Heart left ventricle (tissue), 16 donors: Measurements from ENCODE around the gene ZBTB18. TPM values are rescaled to one million over a fixed set of nuclear protein-coding genes. Genes with fewer than 3 reads are reported as not detected.

Experiments
- ATAC-seq, 4 donors: fragments of 200-7000 bp; cut with Tn5 transposase; one replicate each; pipeline ENCODE4 v1.9.1; 2020 to 2022; ENCODE audit warnings: moderate library complexity in 4 of 4, mild to moderate bottlenecking in 3 of 4, moderate number of reproducible peaks in 1 of 4
- DNase-seq, 5 donors: peaks; one replicate each; pipeline ENCODE4 v3.0.0-alpha.2; 2020
- H3K27ac ChIP-seq, 12 donors: fragments of 200-600 bp; sonication (generic) in 4 of 12; one replicate each; pipeline versions ENCODE4 v1.5.0 to v1.8.0; 2016 to 2022; ENCODE audit warnings: mild to moderate bottlenecking in 2 of 12
- H3K27me3 ChIP-seq, 9 donors: fragments of 200-600 bp; sonication (generic) in 2 of 9; one replicate each; pipeline versions ENCODE4 v1.5.1 to v1.8.0; 2016 to 2022; ENCODE audit warnings: mild to moderate bottlenecking in 3 of 9
- H3K36me3 ChIP-seq, 9 donors: fragments of 200-600 bp; sonication (generic) in 2 of 9; one replicate each; pipeline versions ENCODE4 v1.5.0 to v1.8.0; 2018 to 2022; ENCODE audit warnings: mild to moderate bottlenecking in 2 of 9
- H3K4me1 ChIP-seq, 12 donors: fragments of 200-600 bp; sonication (generic) in 4 of 12; one replicate each; pipeline versions ENCODE4 v1.5.0 to v1.8.0; 2016 to 2022; ENCODE audit warnings: mild to moderate bottlenecking in 3 of 12
- H3K4me3 ChIP-seq, 12 donors: fragments of 200-600 bp; sonication (generic) in 4 of 12; one replicate each; pipeline versions ENCODE4 v1.5.0 to v1.8.0; 2017 to 2022; ENCODE audit warnings: mild to moderate bottlenecking in 9 of 12, moderate library complexity in 4 of 12
- H3K9me3 ChIP-seq, 12 donors: fragments of 200-600 bp; sonication (generic) in 4 of 12; one replicate each; pipeline versions ENCODE4 v1.5.0 to v1.8.0; 2016 to 2022; ENCODE audit warnings: mild to moderate bottlenecking in 1 of 12
- CTCF ChIP-seq, 12 donors: fragments of 200-600 bp; sonication (generic) in 4 of 12; IDR thresholded peaks; one replicate each; pipeline versions ENCODE4 v1.5.0 to v1.8.0; 2018 to 2022; ENCODE audit warnings: antibody characterized with exemption in 12 of 12, mild to moderate bottlenecking in 5 of 12
- POLR2A ChIP-seq, 2 donors: fragments of 450-650 bp; IDR thresholded peaks; one replicate each; pipeline ENCODE4 v1.6.1; 2017; ENCODE audit warnings: antibody characterized with exemption in 2 of 2, mild to moderate bottlenecking in 2 of 2, moderate library complexity in 2 of 2
- WGBS, 4 donors: extraction: QIAGEN DNeasy Blood & Tissue Kit in 2 of 4; methylation state at CpG; one replicate each; pipeline versions ENCODE4 v1.1.5 to v1.1.7; 2013 to 2018; 5-methylcytosine and 5-hydroxymethylcytosine counted together
- intact Hi-C, 10 donors: fragments of 100-400 bp; cut with DNase I; formaldehyde crosslinking; loops; one replicate each; pipeline versions ENCODE4 v1.11.1 to v1.14.2; 2022
- polyA plus RNA-seq, 2 donors: library from polyadenylated mRNA; stranded (reverse); fragments of 200-250 nt; gene quantifications; one replicate each; pipeline ENCODE4 v1.2.3, GENCODE V29; 2013
- total RNA-seq, 9 donors: library from RNA; depleted of rRNA in 2 of 9; stranded (reverse); fragments of >200 nt in 2 of 9; fragmentation: NEBNext Ultra II Directional in 3 of 9; extraction: Animal tissue kit (Norgen Biotek cat#: 25700) in 3 of 9; gene quantifications; one replicate each; pipeline versions ENCODE4 v1.1.0 to v1.2.4, GENCODE V29; 2016 to 2023
- donor health status: ischemic (EF 13 %, LVEDD 7.1; RV severe dilation, severe dysfunction).
- donor health status: healthy with polysubstance abuse.
- donor health status: DM: no; HTN: yes; CAD: no.
- donor health status: DM: no; HTN: no; CAD: no.
- donor health status: ischemic (EF 25% LVEDD 6.9; RV normal size, moderate dysfunction).
- donor health status: ischemic (EF 25% LVEDD 5.7; RV mildly dilated, moderate dysfunction).
- donor health status: healthy.
- donor health status: DM: yes; HTN: yes; CAD: no.
- donor health status: ischemic (EF 35%, LVEDD 5.7; RV mildly dilated, moderate dysfunction).
- donor health status: nonischemic (EF 11% LVEDD 7.7; RV severe dilation, severe dysfunction).
- donor health status: DM: yes; HTN: yes; CAD: no.
- donor health status: PGD.
- donor health status: ischemic (EF 29% LVEDD 5.4; RV normal size, mild dysfunction).
- donor health status: nonischemic (EF 23%, LVEDD 6.1; RV moderate dilation, normal function).

Gene ZBTB18
- total and polyA plus RNA-seq, 11 donors = 12.5 to 29.2 (median 22.5) TPM

- TF ChIP-seq CTCF (IDR thresholded peaks at IDR 0.05) (no peak), POLR2A (IDR thresholded peaks at IDR 0.05) (no peak)
- Histone ChIP-seq H3K4me3 (no peak overlapping the region), H3K9me3 (no peaks in the 10 kb centered on the region), H3K36me3 (no peaks in the 10 kb centered on the region), H3K27ac (no peak overlapping the region), H3K4me1 (peaks cover 0 to 15% (median 0%) of the 10 kb centered on the region in 12 donors), H3K27me3 (peaks cover 0 to 3% (median 0%) of the 10 kb centered on the region in 9 donors)
- DNase-seq = no peak
- WGBS, 4 donors = 91 to 96% (median 92%) methylated on average over 8 of the region's 8 CpGs
- intact Hi-C loops = no loop called here
- no peak for ATAC-seq
Measured at GRCh38 chr1:244069326-244069898, 18.3 kb downstream of the ZBTB18 start.

GRCh38 chr1:244074559-244075171 lies 23.6 kb downstream of the ZBTB18 start:
- Histone ChIP-seq H3K36me3 (no peaks in the 10 kb centered on the region), H3K27me3 (peaks cover 0 to 26% (median 0%) of the 10 kb centered on the region in 9 donors), H3K27ac (no peak overlapping the region), H3K4me1 (peaks cover 0 to 12% (median 0%) of the 10 kb centered on the region in 12 donors), H3K4me3 (no peak overlapping the region), H3K9me3 (no peaks in the 10 kb centered on the region)
- DNase-seq (no peak), ATAC-seq (no peak)
- intact Hi-C loops = no loop called here
- TF ChIP-seq POLR2A (IDR thresholded peaks at IDR 0.05) = no peak
- WGBS, 4 donors = 58 to 71% (median 64%) methylated on average over 19 of the region's 19 CpGs

- Histone ChIP-seq H3K4me1 (peaks cover 0 to 12% (median 0%) of the 10 kb centered on the region in 12 donors), H3K27ac (no peak overlapping the region), H3K9me3 (no peaks in the 10 kb centered on the region), H3K36me3 (no peaks in the 10 kb centered on the region), H3K27me3 (peaks cover 0 to 31% (median 0%) of the 10 kb centered on the region in 9 donors), H3K4me3 (peak overlapping the region in 1 of 12 donors; percentile 28)
- TF ChIP-seq CTCF (IDR thresholded peaks at IDR 0.05) = no peak
- TF ChIP-seq POLR2A (IDR thresholded peaks at IDR 0.05) = no peak
- no peak for DNase-seq
- ATAC-seq = no peak
- 27 to 53% (median 34%) methylated on average over 8 of the region's 8 CpGs for WGBS, 4 donors
- intact Hi-C loops = no loop called here
Measured at GRCh38 chr1:244075247-244075722, 24.2 kb downstream of the ZBTB18 start.

- Histone ChIP-seq H3K36me3 (no peaks in the 10 kb centered on the region), H3K4me3 (no peak overlapping the region), H3K9me3 (no peaks in the 10 kb centered on the region), H3K27me3 (peaks cover 0 to 36% (median 0%) of the 10 kb centered on the region in 9 donors), H3K4me1 (peaks cover 0 to 12% (median 0%) of the 10 kb centered on the region in 12 donors), H3K27ac (no peak overlapping the region)
- WGBS, 4 donors = 89 to 95% (median 92%) methylated on average over 8 of the region's 8 CpGs
- ATAC-seq = no peak
- intact Hi-C loops = no loop called here
- DNase-seq = no peak
- TF ChIP-seq CTCF (IDR thresholded peaks at IDR 0.05) (no peak), POLR2A (IDR thresholded peaks at IDR 0.05) (no peak)
Measured at GRCh38 chr1:244076740-244077139, 25.7 kb downstream of the ZBTB18 start.
